Measurements from ENCODE around the gene PRX.

The PRX gene

GRCh38 chr19:40365010-40365409 is 48.2 kb downstream of the PRX start:
- DNase-seq (ENCODE audit: low read depth, low spot score), result no peak

GRCh38 chr19:40363069-40363468 is 50.1 kb downstream of the PRX start:
- no peak for DNase-seq (ENCODE audit: low read depth, low spot score)

DNA sequence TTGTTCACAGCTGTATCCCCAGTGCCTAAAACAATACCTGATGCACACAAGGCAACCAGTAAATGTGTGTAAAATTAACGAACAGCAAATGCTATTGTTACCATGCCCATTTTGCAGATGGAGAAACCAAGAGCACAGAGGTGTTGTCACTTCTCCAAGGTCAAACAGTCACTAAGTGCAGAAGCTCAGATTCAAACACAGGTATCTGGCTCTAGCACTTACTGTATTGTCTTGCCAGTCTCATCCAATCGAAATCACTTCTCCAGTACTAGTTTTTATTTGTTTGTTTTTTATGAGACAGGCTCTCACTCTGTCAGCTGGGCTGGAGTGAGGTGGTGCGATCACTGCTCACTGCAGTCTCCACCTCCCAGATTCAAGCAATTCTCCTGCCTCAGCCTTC is 51.0 kb downstream of the PRX start:
- no peak for DNase-seq (ENCODE audit: low read depth, low spot score)

DNA sequence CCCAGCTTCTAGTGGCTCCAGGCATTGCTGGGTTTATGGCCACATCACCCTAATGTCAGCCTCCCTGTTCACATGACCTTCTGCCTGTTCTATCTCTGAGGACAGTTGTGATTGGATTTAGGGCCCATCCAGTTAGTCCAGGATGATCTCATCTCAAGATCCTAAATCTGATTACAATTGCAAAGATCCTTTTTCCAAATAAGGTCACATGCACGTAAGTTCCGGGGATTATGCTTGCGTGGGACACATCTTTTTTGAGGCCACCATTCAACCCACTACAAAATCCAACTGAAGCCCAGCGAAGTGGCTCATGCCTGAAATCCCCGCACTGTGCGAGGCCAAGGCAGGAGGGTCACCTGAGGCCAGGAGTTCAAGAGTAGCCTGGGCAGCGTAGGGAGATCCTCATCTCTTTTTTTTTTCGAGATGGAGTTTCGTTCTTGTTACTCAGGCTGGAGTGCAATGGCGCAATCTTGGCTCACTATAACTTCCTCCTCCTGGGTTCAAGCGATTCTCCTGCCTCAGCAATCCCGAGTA is 52.4 kb downstream of the PRX start:
- no peak for DNase-seq (ENCODE audit: low read depth, low spot score)

DNA sequence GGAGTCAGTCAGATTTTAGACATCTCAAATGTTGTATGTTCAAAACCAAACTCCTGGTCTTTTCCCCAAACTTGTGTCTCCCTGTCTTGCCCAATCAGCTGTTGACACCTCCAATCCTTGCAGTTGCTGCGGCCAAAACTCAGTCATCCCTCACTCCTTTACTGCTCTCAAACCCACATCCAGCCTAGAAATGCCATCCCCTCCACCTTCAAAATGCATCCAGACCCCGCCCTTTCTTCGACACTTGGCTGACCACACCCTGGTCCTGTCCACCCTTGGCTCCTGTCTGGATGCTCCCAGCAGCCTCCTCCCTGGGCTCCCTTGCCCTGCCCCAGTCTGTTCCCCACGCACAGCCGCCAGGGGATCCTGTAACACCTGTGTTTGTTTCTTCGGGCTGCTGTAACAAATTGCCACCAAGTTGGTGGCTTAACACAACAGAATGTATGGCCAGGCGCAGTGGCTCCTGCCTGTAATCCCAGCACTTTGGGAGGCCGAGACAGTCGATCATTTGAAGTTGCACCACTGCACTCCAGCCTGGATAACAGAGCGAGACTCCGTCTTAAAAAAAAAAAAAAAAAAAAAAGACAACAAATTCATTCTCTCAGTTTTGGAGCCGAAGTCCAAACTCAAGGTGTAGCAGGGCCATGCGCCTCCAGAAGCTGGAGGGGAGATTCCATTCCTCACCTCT is 53.0 kb downstream of the PRX start:
- no peak for DNase-seq (ENCODE audit: low read depth, low spot score)

DNA sequence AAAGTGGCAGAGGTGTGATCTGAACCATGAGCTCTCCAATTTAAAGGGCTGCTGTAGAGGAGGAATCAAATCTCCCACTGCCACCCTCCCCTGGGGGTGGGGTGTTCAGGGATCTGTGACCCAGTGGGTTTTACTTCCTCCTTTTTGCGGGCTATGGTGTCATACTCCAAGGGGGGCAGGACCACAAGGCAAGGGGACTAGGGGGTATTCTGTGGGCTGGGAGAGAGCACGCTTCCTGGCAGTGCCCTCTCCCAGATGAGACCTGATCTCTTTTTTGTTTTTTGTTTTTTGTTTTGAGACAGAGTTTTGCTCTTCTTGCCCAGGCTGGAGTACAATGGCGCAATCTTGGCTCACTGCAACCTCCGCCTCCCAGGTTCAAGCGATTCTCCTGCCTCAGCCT is 54.4 kb downstream of the PRX start:
- no peak for DNase-seq (ENCODE audit: low read depth, low spot score)

DNA sequence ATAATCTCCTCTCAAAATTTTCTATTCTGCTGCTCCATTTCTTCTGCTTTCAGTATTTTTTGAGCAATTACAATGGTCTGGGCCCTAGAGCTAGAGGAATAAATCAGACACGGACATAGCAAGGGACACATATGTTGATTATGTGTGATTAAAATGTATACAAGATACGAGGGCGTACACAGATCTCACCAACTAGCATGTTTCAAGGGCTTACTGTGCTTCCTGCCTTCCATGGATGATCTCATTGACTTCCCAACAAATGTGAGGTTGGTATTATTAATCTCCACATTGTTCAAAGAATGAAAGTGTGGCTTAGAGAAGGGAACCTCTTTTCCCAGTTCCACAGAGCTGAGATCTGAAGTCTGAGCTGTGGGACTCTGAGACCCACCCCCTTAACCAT is 55.5 kb downstream of the PRX start:
- DNase-seq (ENCODE audit: low read depth, low spot score), result no peak

DNA sequence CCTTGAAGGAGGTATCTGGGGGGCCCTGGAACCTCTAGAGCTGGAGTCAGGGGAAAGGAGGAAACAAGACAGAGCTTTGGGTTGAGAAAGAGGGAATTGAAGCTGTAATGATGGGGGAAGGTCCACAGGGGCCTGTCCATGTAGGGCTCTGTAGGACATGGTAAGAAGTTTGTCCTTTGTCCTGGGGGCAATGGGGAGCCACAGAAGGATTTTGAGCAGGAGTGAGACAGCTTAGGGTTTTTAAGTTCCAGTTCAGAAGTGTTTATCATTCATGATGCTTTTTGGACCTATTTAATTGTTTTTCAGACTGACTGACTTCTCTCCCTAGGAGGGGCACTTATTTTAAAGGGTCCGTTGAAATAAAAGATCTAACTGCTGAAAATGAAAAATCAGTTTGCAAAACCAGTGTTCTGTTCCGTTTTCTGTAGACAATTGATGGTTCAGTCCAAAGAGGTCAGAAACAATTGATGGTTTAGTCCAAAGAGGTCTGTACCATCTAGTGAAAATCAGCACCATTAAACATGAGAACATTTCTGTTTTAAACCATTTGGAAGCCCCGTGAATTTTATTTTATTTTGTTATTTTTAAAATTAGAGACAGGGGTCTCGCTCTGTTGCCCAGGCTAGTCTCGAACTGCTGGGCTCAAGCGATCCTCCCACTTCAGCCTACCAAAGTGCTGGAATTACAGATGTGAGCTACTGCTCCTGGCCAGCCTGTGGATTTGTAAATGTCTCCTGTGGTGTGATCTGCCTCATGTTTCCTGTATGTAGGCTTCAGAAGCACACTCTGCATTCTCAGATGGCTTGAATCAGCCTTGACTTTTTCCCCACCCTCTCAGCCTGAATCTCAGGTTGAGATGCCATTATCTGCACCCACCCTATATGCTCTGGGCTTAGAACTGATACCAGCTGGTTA is 56.2 kb downstream of the PRX start:
- DNase-seq (ENCODE audit: low read depth, low spot score), result no peak

DNA sequence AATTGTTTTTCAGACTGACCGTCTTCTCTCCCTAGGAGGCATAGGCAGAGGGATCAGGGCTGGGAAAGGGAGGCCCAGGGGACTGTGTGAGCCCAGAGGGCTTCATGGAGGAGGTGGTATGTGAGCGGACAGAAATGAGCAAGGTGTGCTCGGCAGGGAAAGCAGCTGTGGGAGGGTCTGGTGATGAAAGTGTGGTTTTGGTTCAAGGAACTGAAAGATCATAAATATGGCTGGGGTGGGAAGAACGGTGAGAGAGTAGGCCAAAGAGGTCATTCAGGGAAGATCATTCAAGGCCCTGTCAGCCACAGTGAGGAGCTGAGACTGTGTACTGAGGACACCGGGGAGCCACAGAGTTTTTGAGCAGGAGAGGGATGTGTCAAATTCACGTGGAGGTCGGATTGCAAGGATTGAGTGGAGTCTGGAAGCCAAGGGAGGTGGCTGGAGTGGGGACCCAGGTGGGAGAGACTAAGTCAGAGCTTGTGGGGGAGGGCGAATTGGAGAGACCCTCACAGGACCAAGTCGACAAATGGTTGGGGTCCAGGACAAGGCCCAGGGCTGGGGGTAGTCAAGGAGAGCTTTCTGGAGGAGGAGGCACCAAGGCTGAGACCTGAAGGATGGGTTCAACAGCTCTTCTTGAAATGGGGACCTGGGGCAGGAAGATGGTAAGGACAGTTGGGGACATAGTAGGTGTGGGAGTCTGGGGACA is 57.0 kb downstream of the PRX start:
- no peak for DNase-seq (ENCODE audit: low read depth, low spot score)

GRCh38 chr19:40348961-40349507 is 64.1 kb downstream of the PRX start:
- peak; percentile 43 for DNase-seq (ENCODE audit: low read depth, low spot score)

DNA sequence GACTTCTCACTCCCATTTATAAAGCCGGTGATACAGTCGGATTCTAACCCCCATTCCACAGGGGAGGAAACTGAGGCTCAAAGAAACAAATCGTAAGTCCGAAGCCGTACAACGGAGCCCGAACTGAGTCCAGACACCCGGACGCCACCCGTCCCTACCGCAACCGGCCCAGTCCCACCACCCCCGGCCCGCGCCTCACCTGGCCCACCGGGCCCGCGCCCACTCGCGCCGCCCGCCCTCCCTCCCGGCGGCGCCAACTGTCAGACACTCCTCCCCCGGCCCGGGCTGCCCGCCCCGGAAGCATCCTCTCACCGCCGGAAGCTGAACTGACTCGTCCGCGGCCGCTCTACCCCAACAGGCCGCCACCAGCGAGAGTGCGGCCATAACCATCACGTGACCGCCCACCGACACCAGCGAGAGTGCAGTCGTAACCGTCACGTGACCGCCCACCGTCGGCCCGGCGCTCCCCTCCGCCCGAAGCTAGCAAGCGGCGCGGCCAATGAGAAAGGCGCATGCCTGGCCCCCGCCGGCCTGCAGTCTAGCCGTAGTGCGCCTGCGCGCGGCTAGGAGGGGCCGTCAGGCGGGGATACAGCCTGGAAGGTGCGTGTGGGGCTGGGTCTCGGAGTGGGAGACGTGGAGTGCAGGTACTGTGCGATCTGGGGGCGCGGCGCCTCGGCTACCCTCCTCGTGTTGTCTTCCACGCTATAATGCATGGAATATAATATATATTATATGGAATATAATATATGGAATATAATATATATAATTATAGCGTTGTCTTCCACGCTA is 64.9 kb downstream of the PRX start, which contains the start of the genes C19orf47 and PLD3:
C19orf47 (minus strand) TSS at position 273 of the 789 bp plus-strand sequence. CDS start 6,540 bp downstream, outside the sequence.
PLD3 (plus strand) TSS at position 571 of the 789 bp plus-strand sequence. CDS start 17,789 bp downstream, outside the sequence.
- peak; percentile 100 for DNase-seq (ENCODE audit: low read depth, low spot score)

GRCh38 chr19:40344422-40344821 is 68.8 kb downstream of the PRX start:
- DNase-seq (ENCODE audit: low read depth, low spot score), result no peak
